ENCODE measurements around the gene NT5M.
"Not testable (repeated sequence)": the region's sequence is repeated elsewhere in the genome, so short reads cannot be mapped to it uniquely, and the experiment has no call there.

The NT5M gene

GRCh38 chr17:17264430-17264829 is 38.7 kb upstream of the NT5M start:
- DNase-seq (ENCODE audit: low spot score), result no peak
- in situ Hi-C loops (cut with MboI; ENCODE audit: low sequenced_read_pairs, unreplicated experiment), result no loop called here
- TF ChIP-seq, protein P1, sequence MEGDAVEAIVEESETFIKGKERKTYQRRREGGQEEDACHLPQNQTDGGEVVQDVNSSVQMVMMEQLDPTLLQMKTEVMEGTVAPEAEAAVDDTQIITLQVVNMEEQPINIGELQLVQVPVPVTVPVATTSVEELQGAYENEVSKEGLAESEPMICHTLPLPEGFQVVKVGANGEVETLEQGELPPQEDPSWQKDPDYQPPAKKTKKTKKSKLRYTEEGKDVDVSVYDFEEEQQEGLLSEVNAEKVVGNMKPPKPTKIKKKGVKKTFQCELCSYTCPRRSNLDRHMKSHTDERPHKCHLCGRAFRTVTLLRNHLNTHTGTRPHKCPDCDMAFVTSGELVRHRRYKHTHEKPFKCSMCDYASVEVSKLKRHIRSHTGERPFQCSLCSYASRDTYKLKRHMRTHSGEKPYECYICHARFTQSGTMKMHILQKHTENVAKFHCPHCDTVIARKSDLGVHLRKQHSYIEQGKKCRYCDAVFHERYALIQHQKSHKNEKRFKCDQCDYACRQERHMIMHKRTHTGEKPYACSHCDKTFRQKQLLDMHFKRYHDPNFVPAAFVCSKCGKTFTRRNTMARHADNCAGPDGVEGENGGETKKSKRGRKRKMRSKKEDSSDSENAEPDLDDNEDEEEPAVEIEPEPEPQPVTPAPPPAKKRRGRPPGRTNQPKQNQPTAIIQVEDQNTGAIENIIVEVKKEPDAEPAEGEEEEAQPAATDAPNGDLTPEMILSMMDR (IDR thresholded peaks at IDR 0.05; ENCODE audit: borderline replicate concordance, control extremely low read depth, extremely low read depth, insufficient read depth, missing control alignments), result no peak

DNA sequence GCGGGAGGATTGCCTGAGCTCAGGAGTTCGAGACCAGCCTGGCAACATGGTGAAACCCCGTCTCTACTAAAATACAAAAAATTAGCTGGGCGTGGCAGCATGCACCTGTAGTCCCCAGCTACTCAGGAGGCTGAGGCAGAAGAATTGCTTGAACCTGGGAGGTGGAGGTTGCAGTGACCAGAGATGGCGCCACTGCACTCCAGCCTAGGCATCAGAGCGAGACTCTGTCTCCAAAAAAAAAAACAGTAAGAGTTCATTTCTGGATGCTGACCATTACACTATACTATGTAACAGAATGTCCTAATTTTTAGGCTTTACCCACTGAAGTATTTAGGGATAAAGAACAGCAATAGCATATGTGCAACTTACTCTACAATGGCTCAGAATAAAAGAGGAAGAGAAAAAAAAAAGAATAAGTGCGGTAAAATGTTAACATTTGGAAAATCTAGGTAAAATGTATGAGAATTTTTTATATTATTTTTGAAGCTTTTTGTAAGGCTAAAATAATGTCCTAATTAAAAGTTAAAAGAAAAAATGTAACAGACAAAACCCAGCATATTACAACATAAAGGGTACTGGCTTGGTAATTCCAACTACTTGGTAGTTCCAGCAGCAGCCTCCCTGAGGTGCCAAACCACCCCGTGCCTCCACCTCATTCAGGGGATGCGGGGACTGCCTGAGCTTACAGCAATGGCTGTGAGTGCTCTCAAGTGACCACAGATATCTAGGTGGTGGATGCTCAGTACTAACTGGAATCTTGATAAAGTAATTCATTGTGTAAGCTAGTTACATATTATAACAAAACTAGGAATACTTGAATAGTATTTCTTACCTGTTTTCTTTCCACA is 33.0 kb upstream of the NT5M start:
- no peak for DNase-seq (ENCODE audit: low spot score)
- TF ChIP-seq, protein P1 (IDR thresholded peaks at IDR 0.05; ENCODE audit: borderline replicate concordance, control extremely low read depth, extremely low read depth, insufficient read depth, missing control alignments), result peak; percentile 30
- in situ Hi-C loops (cut with MboI; ENCODE audit: low sequenced_read_pairs, unreplicated experiment), result no loop called here

DNA sequence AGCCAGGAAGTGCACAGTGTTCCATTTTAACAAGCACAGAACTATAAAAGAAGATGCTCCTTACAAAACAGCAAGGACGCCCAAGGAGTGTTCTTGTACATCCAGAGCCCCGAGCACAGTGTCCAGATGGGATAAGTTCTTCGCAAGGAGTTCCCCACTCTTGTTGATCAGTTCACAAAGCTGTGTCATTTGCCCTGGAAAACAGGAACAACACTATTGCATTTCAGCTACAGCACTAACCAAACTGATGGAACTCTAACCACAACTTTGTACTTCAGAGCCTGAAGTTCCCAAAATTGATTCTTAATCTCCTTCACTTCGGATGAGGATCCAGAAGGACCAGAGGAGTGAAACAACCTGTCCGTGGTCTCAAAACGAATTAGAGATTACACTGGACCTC is 27.2 kb upstream of the NT5M start:
- in situ Hi-C loops (cut with MboI; ENCODE audit: low sequenced_read_pairs, unreplicated experiment), result no loop called here
- no peak for DNase-seq (ENCODE audit: low spot score)
- TF ChIP-seq, protein P1 (IDR thresholded peaks at IDR 0.05; ENCODE audit: borderline replicate concordance, control extremely low read depth, extremely low read depth, insufficient read depth, missing control alignments), result no peak

- not testable (repeated sequence) for DNase-seq (ENCODE audit: low spot score)
Measured at GRCh38 chr17:17277431-17277830, 25.7 kb upstream of the NT5M start.

DNA sequence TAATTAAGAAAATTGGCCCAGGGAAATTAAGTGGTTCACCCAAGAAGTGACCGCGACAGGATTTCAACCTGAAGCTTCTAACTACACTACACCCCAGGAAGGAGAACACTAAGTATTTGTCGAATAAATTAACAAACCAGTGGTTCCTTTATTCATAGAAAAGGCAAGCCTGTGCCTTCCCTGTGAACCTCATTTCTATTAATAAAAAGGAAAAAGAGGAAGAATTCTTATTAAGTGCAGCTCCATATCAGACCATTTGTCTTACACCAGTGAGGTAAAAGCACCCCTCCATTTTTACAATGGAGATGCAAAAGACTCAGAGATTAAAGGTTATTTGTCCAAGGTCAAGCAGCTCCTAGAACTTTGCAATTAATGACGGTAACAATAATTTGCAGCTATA is 23.9 kb upstream of the NT5M start:
- in situ Hi-C loops (cut with MboI; ENCODE audit: low sequenced_read_pairs, unreplicated experiment), result no loop called here
- TF ChIP-seq, protein P1 (IDR thresholded peaks at IDR 0.05; ENCODE audit: borderline replicate concordance, control extremely low read depth, extremely low read depth, insufficient read depth, missing control alignments), result no peak
- no peak for DNase-seq (ENCODE audit: low spot score)

More at GRCh38 chr17:17277431-17277830, 25.7 kb upstream of the NT5M start:
- in situ Hi-C loops (cut with MboI; ENCODE audit: low sequenced_read_pairs, unreplicated experiment), result not testable (repeated sequence)

DNA sequence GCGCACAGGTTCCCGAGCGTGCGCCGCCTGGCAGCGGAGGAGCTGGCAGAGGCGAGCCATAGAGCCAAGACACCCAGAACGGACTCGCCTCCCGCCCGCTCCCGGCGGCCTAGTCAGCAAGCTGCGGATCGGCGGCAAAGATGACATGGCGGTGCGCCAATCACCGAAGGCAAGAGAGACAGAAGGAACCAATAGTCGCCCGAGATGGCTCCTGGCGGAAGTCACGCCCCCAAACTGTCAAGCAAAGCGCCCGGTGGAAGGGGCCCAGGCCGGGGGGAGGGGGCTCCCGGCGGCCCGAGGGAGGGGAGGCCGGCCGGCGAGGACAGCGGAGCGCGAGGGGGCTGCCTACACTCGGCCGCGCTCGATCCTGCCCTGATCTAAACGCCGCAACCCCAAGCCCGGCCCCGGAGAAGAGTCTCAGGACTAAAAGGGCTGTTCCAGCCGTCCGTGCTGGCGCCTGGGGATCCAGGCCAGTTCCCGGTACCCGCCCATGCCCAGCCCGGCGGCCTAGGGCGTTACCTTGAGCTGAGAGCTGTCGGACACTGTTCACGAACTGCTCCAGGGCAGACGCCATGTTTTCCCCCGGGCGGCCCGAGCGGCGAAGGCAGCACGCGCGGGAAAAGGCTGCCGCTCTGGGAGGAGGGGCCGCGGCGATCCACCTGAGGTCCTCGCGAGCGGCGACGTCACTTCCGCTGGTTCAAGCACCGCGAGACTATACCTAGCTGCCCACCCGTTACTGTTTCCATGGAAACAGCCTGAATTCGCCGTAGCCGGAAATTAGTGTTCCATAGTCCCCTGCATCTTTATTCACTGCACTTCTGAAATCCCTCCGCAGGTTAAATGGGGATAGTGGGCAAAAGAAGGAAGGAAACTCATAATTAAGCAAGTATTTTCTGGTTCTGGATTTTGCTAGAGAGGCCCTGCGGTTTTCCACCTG is 22.3 kb upstream of the NT5M start, which contains the start of gene COPS3:
Gene COPS3, minus strand, starts transcription at position 634 of the 937 bp plus-strand sequence. Its CDS starts 60 bp downstream, at position 574.
- peak; percentile 97 for DNase-seq (ENCODE audit: low spot score)
- TF ChIP-seq, protein P1 (IDR thresholded peaks at IDR 0.05; ENCODE audit: borderline replicate concordance, control extremely low read depth, extremely low read depth, insufficient read depth, missing control alignments), result no peak
- in situ Hi-C loops (cut with MboI; ENCODE audit: low sequenced_read_pairs, unreplicated experiment), result no loop called here

Data from GM13976 (cell line).